ENCODE measurements around the gene MGMT. TPM values are rescaled to one million over a fixed set of nuclear protein-coding genes. Genes with fewer than 3 reads are reported as not detected.

MGMT gene
- total and polyA plus RNA-seq, 8 donors = 1.2 to 37.8 (median 21.3) TPM

DNA sequence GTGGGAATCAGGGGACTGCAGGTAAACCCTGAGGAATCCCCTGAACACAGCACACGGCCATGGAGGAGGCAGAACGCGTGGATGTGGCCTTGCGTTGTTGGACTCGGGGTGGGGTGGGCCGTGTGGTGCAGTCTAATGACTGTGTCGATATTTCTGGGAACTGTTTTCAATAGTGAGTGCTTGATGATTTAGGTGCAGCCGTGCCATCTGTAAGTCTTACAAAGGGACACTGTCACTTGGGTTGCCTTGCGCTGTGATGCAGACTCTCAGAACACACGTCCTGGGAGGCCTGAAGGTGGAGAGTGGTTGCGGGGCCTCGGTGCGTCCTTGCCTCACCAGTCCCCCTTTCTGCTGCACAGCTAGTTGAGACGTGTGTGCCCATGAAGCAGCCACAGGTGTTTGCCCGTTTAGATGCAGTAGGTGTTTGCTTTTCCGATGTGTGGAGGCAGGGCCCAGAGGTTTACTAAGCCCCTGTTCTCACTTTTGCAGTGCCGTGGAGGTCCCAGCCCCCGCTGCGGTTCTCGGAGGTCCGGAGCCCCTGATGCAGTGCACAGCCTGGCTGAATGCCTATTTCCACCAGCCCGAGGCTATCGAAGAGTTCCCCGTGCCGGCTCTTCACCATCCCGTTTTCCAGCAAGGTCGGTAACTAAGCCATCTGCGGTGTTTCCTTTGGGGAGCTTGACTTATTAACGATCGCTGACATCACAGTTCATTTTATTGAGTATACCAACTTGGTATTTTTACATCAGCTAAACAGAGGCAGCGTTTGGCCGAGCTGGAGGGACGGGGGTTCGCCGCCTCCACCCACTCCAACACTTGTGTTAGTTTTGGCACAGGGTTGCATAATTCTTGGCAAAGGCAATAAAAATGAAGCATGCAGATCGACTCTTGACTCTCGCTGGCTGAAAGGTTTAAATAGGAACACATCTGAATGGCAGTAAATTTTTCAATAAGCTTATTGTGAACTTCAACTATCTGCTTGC, 240.7 kb downstream of the MGMT start:
- Histone ChIP-seq H3K9me3 (no peaks in the 10 kb centered on the region), H3K36me3 (peaks cover 0 to 17% (median 6%) of the 10 kb centered on the region in 4 donors), H3K4me3 (no peak overlapping the region), H3K27me3 (no peaks in the 10 kb centered on the region), H3K4me1 (peaks cover 0 to 23% (median 11%) of the 10 kb centered on the region in 4 donors), H3K27ac (no peak overlapping the region)
- TF ChIP-seq POLR2AphosphoS5 (IDR thresholded peaks at IDR 0.05) = no peak
- TF ChIP-seq, protein P1, sequence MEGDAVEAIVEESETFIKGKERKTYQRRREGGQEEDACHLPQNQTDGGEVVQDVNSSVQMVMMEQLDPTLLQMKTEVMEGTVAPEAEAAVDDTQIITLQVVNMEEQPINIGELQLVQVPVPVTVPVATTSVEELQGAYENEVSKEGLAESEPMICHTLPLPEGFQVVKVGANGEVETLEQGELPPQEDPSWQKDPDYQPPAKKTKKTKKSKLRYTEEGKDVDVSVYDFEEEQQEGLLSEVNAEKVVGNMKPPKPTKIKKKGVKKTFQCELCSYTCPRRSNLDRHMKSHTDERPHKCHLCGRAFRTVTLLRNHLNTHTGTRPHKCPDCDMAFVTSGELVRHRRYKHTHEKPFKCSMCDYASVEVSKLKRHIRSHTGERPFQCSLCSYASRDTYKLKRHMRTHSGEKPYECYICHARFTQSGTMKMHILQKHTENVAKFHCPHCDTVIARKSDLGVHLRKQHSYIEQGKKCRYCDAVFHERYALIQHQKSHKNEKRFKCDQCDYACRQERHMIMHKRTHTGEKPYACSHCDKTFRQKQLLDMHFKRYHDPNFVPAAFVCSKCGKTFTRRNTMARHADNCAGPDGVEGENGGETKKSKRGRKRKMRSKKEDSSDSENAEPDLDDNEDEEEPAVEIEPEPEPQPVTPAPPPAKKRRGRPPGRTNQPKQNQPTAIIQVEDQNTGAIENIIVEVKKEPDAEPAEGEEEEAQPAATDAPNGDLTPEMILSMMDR (IDR thresholded peaks at IDR 0.05) = no peak
- TF ChIP-seq EP300 (IDR thresholded peaks at IDR 0.05) = no peak
- no peak for TF ChIP-seq POLR2A (IDR thresholded peaks at IDR 0.05)
- 62 to 76% (median 71%) methylated on average over 29 to 37 of the region's 37 CpGs for WGBS, 5 donors
- intact Hi-C loops (cut with DNase I; ENCODE audit: low total_unique reads) = no loop called here
- DNase-seq = peak in 1 of 2 donors; percentile 51

DNA sequence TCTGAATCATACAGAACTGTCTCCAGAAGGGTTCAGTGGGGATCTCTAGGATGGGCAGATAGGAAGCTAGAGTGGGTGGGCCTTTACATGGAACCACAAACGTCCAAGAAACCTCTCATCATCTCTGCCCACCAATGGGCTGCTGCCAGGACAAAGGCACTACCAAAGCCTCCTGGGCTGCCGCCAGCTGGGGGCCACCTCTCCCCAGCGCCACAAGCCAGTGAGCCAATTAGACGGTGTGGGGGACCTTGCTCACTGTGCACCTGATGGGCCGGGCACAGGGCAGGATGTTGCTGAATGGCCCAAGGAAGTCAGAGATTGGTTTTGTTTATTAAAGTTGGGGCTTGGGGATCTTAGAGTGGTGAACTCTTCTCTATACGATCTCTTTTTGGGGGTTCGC, 242.1 kb downstream of the MGMT start:
- no peak overlapping the region for H3K4me3 ChIP-seq
- H3K4me1 ChIP-seq = peaks cover 0 to 23% (median 11%) of the 10 kb centered on the region in 4 donors
- H3K36me3 ChIP-seq = peaks cover 0 to 17% (median 6%) of the 10 kb centered on the region in 4 donors
- TF ChIP-seq POLR2A (IDR thresholded peaks at IDR 0.05) (no peak), POLR2AphosphoS5 (IDR thresholded peaks at IDR 0.05) (no peak), EP300 (IDR thresholded peaks at IDR 0.05) (no peak)
- TF ChIP-seq, protein P1 (IDR thresholded peaks at IDR 0.05) = no peak
- H3K27me3 ChIP-seq = no peaks in the 10 kb centered on the region
- H3K27ac ChIP-seq = no peak overlapping the region
- WGBS, 5 donors = 86 to 96% (median 95%) methylated on average over 7 of the region's 7 CpGs
- H3K9me3 ChIP-seq = no peaks in the 10 kb centered on the region
- no peak for DNase-seq
- intact Hi-C loops (cut with DNase I; ENCODE audit: low total_unique reads) = no loop called here

DNA sequence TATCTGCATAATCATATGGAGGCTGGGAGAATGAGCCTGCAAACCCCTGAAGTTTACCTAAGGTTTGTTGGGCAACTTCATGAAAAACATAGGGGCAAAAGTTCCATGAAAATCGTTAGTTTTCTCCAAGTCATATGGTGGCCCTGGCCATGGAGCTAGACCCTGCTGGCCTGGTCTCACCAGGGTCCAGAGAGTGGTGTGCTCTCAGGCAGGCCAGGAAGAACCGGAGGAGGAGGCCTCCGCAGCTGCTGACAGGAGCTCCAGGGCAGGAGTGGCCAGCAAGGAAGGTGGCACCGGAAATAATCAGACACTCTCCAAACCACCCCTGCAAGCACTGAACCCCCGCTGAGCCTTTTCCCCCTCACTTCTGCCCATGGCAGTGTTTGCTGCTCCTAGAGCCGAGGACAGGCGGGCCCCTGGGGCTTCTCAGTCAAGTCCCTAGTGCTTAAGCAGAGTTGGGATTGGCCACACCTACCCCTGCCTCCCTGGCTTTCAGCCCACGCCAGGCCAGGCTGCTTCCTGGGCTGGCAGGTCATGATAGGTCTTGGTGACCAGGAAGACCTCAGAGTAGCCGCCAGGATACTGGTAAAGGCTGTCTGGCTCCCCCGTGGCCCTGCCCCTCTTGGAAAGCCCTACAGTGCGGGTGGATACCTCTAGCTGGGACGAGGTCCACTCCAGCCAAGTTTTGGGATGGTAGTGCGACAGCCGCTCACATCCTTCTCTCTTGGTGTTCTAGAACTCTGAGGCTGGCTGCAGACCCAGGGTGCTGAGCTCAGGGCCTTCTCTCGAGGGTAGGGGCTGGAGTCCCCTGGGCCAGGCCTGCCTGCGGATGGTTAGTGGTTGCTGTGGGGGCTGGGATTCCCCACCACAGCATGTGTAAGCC, 242.8 kb downstream of the MGMT start:
- Histone ChIP-seq H3K27me3 (no peaks in the 10 kb centered on the region), H3K36me3 (peaks cover 0 to 17% (median 6%) of the 10 kb centered on the region in 4 donors), H3K4me3 (no peak overlapping the region), H3K4me1 (peaks cover 0 to 21% (median 11%) of the 10 kb centered on the region in 4 donors), H3K27ac (no peak overlapping the region), H3K9me3 (no peaks in the 10 kb centered on the region)
- intact Hi-C loops (cut with DNase I; ENCODE audit: low total_unique reads) = no loop called here
- no peak for DNase-seq
- WGBS, 5 donors = 84 to 91% (median 89%) methylated on average over 9 to 16 of the region's 16 CpGs
- no peak for TF ChIP-seq POLR2AphosphoS5 (IDR thresholded peaks at IDR 0.05)
- TF ChIP-seq POLR2A (IDR thresholded peaks at IDR 0.05) = no peak
- TF ChIP-seq, protein P1 (IDR thresholded peaks at IDR 0.05) = no peak
- TF ChIP-seq EP300 (IDR thresholded peaks at IDR 0.05) = no peak

DNA sequence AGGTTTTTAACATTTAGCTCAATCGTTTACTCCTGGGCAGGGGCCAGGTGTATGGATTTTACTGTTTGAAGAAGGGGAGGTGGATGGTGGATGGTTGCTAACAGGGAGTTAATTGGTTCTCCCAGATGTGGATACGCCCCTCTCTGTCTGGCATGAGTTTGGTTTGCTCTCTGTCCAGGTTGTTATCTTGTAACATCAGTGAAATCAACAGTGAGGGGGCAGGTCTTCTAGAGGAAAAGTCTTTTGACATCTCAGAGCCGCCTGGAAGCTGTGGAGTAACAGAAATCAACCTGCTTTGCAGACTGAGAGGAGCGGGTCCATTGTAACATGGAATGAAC, 243.4 kb downstream of the MGMT start:
- peaks cover 0 to 17% (median 6%) of the 10 kb centered on the region in 4 donors for H3K36me3 ChIP-seq
- peak in 1 of 2 donors; percentile 23 for DNase-seq
- intact Hi-C loops (cut with DNase I; ENCODE audit: low total_unique reads) = no loop called here
- no peak overlapping the region for H3K4me3 ChIP-seq
- no peak overlapping the region for H3K27ac ChIP-seq
- WGBS, 5 donors = 56 to 86% (median 73%) methylated on average over 3 to 4 of the region's 4 CpGs
- peaks cover 0 to 15% (median 11%) of the 10 kb centered on the region in 4 donors for H3K4me1 ChIP-seq
- H3K27me3 ChIP-seq = no peaks in the 10 kb centered on the region
- H3K9me3 ChIP-seq = no peaks in the 10 kb centered on the region
- TF ChIP-seq POLR2A (IDR thresholded peaks at IDR 0.05) (no peak), EP300 (IDR thresholded peaks at IDR 0.05) (no peak), POLR2AphosphoS5 (IDR thresholded peaks at IDR 0.05) (no peak)
- TF ChIP-seq, protein P1 (IDR thresholded peaks at IDR 0.05) = no peak
